HG03097 (cell line): ENCODE results near the gene IRF2BP2.

Experiments used
- ATAC-seq: cut with Tn5 transposase; IDR thresholded peaks from one replicate; pipeline ENCODE4 v1.9.1; 2021; ENCODE audit not compliant: unreplicated experiment, low FRiP score

The IRF2BP2 gene

GRCh38 chr1:234585330-234586055 is 24.5 kb downstream of the IRF2BP2 start:
- no peak for ATAC-seq

GRCh38 chr1:234584926-234585325 is 25.1 kb downstream of the IRF2BP2 start:
- no peak for ATAC-seq

- no peak for ATAC-seq
These were observed 25.6 kb downstream of the IRF2BP2 start for GRCh38 chr1:234584420-234584805.

GRCh38 chr1:234583755-234584419 is 26.1 kb downstream of the IRF2BP2 start:
- ATAC-seq = no peak

GRCh38 chr1:234582681-234583301 is 27.2 kb downstream of the IRF2BP2 start:
- ATAC-seq = no peak

- ATAC-seq = no peak
These were observed 27.8 kb downstream of the IRF2BP2 start for GRCh38 chr1:234582186-234582585.

- no peak for ATAC-seq
These were observed 28.8 kb downstream of the IRF2BP2 start for GRCh38 chr1:234581063-234581714.

GRCh38 chr1:234579967-234580366 is 30.0 kb downstream of the IRF2BP2 start:
- ATAC-seq = no peak

GRCh38 chr1:234578735-234579134 is 31.2 kb downstream of the IRF2BP2 start:
- ATAC-seq = no peak

GRCh38 chr1:234578087-234578486 is 31.9 kb downstream of the IRF2BP2 start:
- ATAC-seq = no peak

- ATAC-seq = no peak
These were observed 36.2 kb downstream of the IRF2BP2 start for GRCh38 chr1:234573711-234574299.

GRCh38 chr1:234572966-234573365 is 37.0 kb downstream of the IRF2BP2 start:
- no peak for ATAC-seq

GRCh38 chr1:234571702-234572101 is 38.3 kb downstream of the IRF2BP2 start:
- no peak for ATAC-seq

GRCh38 chr1:234570329-234571120 is 39.5 kb downstream of the IRF2BP2 start:
- no peak for ATAC-seq

- ATAC-seq = no peak
These were observed 41.6 kb downstream of the IRF2BP2 start for GRCh38 chr1:234568345-234568744.

- ATAC-seq = no peak
These were observed 44.8 kb downstream of the IRF2BP2 start for GRCh38 chr1:234565132-234565531.

- ATAC-seq = no peak
These were observed 45.6 kb downstream of the IRF2BP2 start for GRCh38 chr1:234564035-234565029.

- no peak for ATAC-seq
These were observed 47.6 kb downstream of the IRF2BP2 start for GRCh38 chr1:234562334-234562733.

GRCh38 chr1:234561319-234561718 is 48.7 kb downstream of the IRF2BP2 start:
- no peak for ATAC-seq
